ENCODE data around the gene ARSG. TPM values are rescaled to one million over a fixed set of nuclear protein-coding genes. Genes with fewer than 3 reads are reported as not detected.

ARSG gene
- total RNA-seq, 2 donors from 2014 or later = 5.4 to 16.9 TPM

GRCh38 chr17:68324114-68324513, 32.8 kb downstream of the ARSG start:
- Histone ChIP-seq H3K4me1 (ENCODE audit: control insufficient read depth in 1 of 2, low read depth in 2 of 2) (no peaks in the 10 kb centered on the region), H3K36me3 (no peaks in the 10 kb centered on the region), H3K27me3 (replicated peaks; ENCODE audit: insufficient read depth) (no peaks in the 10 kb centered on the region), H3K27ac (no peak overlapping the region), H3K9me3 (no peaks in the 10 kb centered on the region), H3K4me3 (no peak overlapping the region)
- ATAC-seq (ENCODE audit: insufficient number of reproducible peaks, low FRiP score, low read depth) (no peak), DNase-seq (ENCODE audit: low spot score) (no peak)
- TF ChIP-seq CTCF (IDR thresholded peaks at IDR 0.05) = no peak

DNA sequence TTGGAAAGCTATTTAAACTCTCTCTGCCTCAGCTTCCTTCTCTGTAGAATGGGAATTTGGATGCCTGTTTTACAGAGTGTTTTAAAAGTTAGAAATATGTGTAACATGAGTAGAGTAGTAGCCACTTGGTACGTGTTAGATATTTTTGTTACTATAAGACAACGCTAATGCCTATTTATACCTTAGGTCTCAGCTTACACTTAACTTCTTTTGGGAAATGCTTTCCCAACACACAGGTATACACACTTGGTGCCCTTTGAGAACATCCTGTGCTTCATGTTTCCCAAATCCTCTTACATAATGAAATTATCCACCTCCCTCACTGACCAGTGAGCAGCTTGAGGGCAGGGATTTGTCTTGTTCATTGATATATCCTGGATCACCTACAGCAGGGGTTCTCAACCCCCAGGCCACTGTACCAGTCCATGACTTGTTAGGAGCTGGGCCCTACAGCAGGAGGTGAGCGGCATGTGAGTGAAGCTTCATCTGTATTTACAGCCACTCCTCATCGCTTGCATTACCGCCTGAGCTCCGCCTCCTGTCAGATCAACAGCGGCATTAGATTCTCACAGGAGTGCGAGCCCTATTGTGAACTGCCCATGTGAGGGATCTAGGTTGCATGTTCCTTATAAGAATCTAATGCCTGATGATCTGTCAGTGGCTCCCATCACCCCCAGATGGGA, 33.5 kb downstream of the ARSG start:
- Histone ChIP-seq H3K27ac (no peak overlapping the region), H3K36me3 (no peaks in the 10 kb centered on the region), H3K27me3 (replicated peaks; ENCODE audit: insufficient read depth) (no peaks in the 10 kb centered on the region), H3K9me3 (no peaks in the 10 kb centered on the region), H3K4me3 (no peak overlapping the region), H3K4me1 (ENCODE audit: control insufficient read depth in 1 of 2, low read depth in 2 of 2) (no peaks in the 10 kb centered on the region)
- DNase-seq (ENCODE audit: low spot score) (no peak), ATAC-seq (ENCODE audit: insufficient number of reproducible peaks, low FRiP score, low read depth) (no peak)
- TF ChIP-seq CTCF (IDR thresholded peaks at IDR 0.05) = no peak

- H3K27me3 ChIP-seq (replicated peaks; ENCODE audit: insufficient read depth) = no peaks in the 10 kb centered on the region
- ATAC-seq (ENCODE audit: insufficient number of reproducible peaks, low FRiP score, low read depth) (no peak), DNase-seq (ENCODE audit: low spot score) (no peak)
- no peak overlapping the region for H3K4me3 ChIP-seq
- no peak overlapping the region for H3K27ac ChIP-seq
- no peak for TF ChIP-seq CTCF (IDR thresholded peaks at IDR 0.05)
- H3K36me3 ChIP-seq = no peaks in the 10 kb centered on the region
- no peaks in the 10 kb centered on the region for H3K4me1 ChIP-seq (ENCODE audit: control insufficient read depth in 1 of 2, low read depth in 2 of 2)
- H3K9me3 ChIP-seq = no peaks in the 10 kb centered on the region
Observed at GRCh38 chr17:68325961-68326360, 34.7 kb downstream of the ARSG start.

DNA sequence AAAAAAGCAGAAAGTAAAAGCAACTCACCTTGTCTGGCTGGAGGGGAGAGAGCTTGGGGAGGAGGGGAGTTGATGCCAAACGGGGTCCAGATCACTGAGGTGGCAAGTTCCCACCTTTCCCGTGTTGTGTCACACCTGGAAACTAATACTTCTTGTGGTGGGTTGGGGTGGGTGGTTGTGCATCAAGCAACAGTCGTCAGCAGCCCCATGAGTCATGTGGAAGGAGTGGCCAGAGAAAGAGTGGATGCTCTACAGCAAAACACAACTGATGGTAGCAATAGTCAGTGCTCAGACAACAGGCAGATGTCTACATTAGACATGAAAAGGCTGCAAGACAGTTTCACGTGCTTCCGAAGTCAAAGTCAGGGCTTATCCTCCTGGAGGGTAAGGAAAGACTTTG, 35.4 kb downstream of the ARSG start:
- ATAC-seq (ENCODE audit: insufficient number of reproducible peaks, low FRiP score, low read depth) (no peak), DNase-seq (ENCODE audit: low spot score) (no peak)
- no peak for TF ChIP-seq CTCF (IDR thresholded peaks at IDR 0.05)
- H3K4me3 ChIP-seq = no peak overlapping the region
- no peaks in the 10 kb centered on the region for H3K36me3 ChIP-seq
- H3K27me3 ChIP-seq (replicated peaks; ENCODE audit: insufficient read depth) = no peaks in the 10 kb centered on the region
- peaks cover 5% of the 10 kb centered on the region for H3K9me3 ChIP-seq
- H3K27ac ChIP-seq = no peak overlapping the region
- no peaks in the 10 kb centered on the region for H3K4me1 ChIP-seq (ENCODE audit: control insufficient read depth in 1 of 2, low read depth in 2 of 2)

DNA sequence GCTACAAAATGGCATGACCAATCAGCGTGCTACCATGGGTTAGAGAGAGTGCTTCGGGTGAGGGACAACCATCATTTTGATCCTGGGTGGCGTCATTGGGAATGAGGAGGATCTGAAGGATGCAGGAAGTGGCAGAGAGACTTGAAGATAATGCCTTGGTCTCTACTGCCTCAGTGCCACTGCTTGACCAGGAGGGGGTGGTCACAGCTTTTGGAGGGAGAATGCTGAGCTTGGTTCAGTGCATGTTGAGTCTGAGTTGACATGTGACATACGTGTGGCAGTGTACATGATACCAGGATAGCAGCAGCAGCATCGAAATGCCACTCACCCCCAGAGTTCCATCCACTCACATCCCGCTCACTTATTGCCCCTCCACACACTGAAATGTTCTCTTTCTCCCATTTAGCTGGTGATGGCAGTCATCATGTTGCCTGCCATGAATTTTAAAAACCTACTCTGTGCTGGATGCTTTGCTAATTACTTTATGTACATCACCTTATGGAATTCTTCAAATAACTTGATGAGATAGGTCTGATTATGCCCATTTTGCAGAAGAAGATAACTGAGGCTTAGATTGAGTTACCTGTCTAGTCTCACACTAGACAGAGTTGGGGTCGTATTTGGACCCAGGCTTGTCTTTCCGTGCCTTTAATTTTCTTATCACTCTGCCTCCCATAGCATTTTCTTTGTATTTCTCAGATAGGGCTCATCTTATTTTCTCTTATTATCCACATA, 36.7 kb downstream of the ARSG start:
- H3K4me1 ChIP-seq (ENCODE audit: control insufficient read depth in 1 of 2, low read depth in 2 of 2) = no peaks in the 10 kb centered on the region
- ATAC-seq (ENCODE audit: insufficient number of reproducible peaks, low FRiP score, low read depth) = no peak
- peaks cover 12% of the 10 kb centered on the region for H3K9me3 ChIP-seq
- no peaks in the 10 kb centered on the region for H3K27me3 ChIP-seq (replicated peaks; ENCODE audit: insufficient read depth)
- H3K27ac ChIP-seq = no peak overlapping the region
- TF ChIP-seq CTCF (IDR thresholded peaks at IDR 0.05) = no peak
- H3K36me3 ChIP-seq = no peaks in the 10 kb centered on the region
- no peak overlapping the region for H3K4me3 ChIP-seq
- no peak for DNase-seq (ENCODE audit: low spot score)

Data from thoracic aorta (tissue), 2 donors.